Measurements from ENCODE around the gene KRTAP5-9.
"Not testable (repeated sequence)": the region's sequence is repeated elsewhere in the genome, so short reads cannot be mapped to it uniquely, and the experiment has no call there.

The KRTAP5-9 gene

DNA sequence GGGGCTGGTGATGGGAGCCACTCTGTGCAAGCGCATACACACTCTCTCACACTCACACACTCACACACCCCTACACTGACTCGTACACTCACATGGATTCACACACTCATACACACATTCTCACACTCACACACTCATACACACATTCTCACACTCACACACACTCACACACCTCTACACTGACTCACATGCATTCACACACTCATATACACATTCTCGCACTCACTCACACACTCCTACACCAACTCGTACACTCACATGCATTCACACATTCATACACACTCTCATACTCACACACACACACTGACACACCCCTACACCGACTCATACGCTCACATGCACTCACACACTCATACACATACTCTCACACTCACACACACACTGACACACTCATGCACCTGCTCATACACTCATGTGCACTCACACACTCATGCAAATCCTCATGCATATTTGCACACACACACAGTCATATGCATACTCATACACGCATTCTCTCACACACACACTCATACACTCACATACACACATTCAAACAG lies 29.3 kb downstream of the KRTAP5-9 start:
- Mint-ChIP-seq H3K4me3 (no peak overlapping the region), H3K27me3 (peaks cover 24% of the 10 kb centered on the region), H3K4me1 (ENCODE audit: low read depth) (no peaks in the 10 kb centered on the region), H3K27ac (no peak overlapping the region), H3K36me3 (ENCODE audit: low read depth) (no peaks in the 10 kb centered on the region), H3K9me3 (no peaks in the 10 kb centered on the region)
- intact Hi-C loops (cut with micrococcal nuclease): no loop called here

DNA sequence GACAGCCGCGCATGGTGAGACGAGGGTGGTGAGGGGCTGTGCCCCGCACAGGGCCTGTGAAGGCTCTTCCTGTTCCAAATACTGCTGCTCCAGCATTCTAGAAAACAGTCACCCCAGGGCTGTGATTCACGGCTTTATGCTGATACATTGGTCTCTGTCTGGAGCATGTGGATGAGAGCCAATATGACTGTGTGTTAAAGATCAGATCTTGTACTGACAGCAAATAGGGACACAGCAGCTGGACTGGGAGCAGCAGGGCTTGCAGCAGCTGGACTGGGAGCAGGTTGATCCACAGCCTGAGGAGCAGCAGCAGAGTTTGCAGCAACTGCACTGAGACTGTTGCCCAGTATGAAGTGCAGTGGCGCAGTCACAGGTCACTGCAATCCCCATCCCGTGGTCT lies 31.3 kb downstream of the KRTAP5-9 start:
- H3K27me3 Mint-ChIP-seq: peaks cover 23% of the 10 kb centered on the region
- H3K36me3 Mint-ChIP-seq (ENCODE audit: low read depth); H3K9me3 Mint-ChIP-seq; H3K27ac Mint-ChIP-seq; H3K4me3 Mint-ChIP-seq; intact Hi-C loops (cut with micrococcal nuclease); H3K4me1 Mint-ChIP-seq (ENCODE audit: low read depth): not testable (repeated sequence)

DNA sequence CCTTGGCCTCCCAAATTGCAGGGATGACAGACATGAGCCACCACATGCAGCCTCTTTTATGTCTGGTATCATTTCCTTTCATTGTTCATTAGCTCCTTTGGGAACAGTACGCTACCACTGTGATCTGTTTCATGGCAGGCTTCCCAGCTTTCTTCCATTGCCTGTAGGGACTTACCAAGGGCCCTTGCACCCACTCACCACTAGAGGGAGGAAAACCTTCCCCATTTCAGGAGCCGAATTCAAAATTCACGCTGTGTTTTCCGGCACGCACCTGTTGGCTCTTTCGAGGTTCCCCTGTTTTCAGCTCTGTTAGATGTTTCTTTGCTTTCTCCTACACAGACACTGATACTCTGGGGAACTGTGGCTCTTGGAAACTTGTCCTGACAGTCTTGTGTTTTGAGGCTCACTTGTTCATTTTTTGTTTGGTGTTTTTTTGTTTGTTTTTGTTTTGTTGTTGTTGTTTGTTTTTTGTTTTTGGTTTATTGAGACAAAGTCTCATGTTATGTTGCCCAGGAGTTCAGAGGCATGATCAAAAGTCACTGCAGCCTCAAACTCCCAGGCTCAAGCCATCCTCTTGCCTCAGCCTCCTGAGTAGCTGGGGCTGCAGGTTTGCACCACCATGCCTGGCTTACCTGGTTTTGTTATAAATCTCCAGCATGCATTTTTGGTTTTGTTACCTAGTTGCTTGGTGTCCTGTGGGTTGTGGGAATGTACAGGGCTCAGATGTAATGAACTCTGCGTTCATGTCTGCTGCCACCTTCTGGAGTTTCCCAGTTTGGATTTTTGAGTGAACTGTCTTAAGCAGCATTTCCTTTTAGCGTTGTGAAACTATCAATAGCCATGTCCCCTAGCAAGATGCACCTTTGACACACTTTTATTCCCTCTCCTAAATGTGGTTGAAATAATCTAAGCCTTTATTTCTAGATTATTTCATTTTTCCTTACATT lies 32.1 kb downstream of the KRTAP5-9 start:
- Mint-ChIP-seq H3K27ac (no peak overlapping the region), H3K4me3 (no peak overlapping the region), H3K27me3 (peaks cover 23% of the 10 kb centered on the region), H3K36me3 (ENCODE audit: low read depth) (no peaks in the 10 kb centered on the region), H3K4me1 (ENCODE audit: low read depth) (peaks cover 5% of the 10 kb centered on the region), H3K9me3 (no peaks in the 10 kb centered on the region)
- intact Hi-C loops (cut with micrococcal nuclease): no loop called here

DNA sequence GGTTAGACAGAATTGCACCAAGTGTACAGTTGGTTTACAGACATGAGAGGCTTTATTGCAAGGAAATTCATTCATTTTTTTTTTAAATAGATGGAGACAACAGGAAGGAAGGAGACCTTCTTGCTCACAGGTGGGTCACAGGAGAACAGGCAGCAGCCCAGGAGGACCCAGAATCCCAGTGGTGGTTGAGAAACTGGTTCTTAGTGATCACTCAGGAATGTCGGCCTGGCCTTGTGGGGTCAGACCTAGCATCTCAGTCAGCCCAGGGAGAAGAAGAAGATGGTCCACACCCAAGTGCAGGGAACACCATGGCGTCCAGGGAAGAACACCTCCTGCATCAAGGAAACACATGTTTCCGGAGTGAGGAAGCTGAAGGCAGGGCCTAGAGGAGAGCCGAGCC lies 33.6 kb downstream of the KRTAP5-9 start:
- H3K4me3 Mint-ChIP-seq: no peak overlapping the region
- intact Hi-C loops (cut with micrococcal nuclease): no loop called here
- no peaks in the 10 kb centered on the region for H3K36me3 Mint-ChIP-seq (ENCODE audit: low read depth)
- peaks cover 5% of the 10 kb centered on the region for H3K4me1 Mint-ChIP-seq (ENCODE audit: low read depth)
- peaks cover 25% of the 10 kb centered on the region for H3K27me3 Mint-ChIP-seq
- no peaks in the 10 kb centered on the region for H3K9me3 Mint-ChIP-seq
- no peak overlapping the region for H3K27ac Mint-ChIP-seq

DNA sequence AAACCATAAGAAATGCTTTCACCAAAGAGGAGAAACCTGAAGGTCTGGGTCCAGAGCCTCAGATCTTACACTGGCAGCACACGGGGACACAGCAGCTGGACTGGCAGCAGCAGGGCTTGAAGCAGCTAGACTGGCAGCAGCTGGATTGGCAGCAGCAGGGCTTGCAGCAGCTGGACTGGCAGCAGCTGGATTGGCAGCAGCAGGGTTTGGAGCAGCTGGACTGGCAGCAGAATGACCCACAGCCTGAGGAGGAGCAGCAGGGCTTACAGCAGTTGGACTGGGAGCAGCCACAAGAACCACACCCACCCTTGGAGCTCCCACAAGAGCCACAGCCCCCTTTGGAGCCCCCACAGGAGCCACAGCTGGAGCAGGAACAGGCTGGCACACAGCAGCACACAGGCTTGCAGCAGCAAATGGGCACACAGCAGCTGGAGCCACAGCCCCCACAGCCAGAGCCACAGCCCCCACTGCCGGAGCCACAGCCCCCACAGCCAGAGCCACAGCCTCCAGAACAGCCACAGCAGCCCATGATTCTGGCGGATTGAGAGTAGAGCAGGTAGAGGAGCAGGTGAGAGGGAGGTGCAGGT lies 34.2 kb downstream of the KRTAP5-9 start, which contains the start of gene KRTAP5-11:
TSS of gene KRTAP5-11 (minus strand) at position 567 of the 587 bp plus-strand sequence. CDS start at position 529, 38 bp downstream.
- peaks cover 5% of the 10 kb centered on the region for H3K4me1 Mint-ChIP-seq (ENCODE audit: low read depth)
- no peaks in the 10 kb centered on the region for H3K36me3 Mint-ChIP-seq (ENCODE audit: low read depth)
- peaks cover 25% of the 10 kb centered on the region for H3K27me3 Mint-ChIP-seq
- H3K9me3 Mint-ChIP-seq: no peaks in the 10 kb centered on the region
- intact Hi-C loops (cut with micrococcal nuclease): no loop called here
- H3K27ac Mint-ChIP-seq: no peak within 1 kb of the TSS
- no peak within 1 kb of the TSS for H3K4me3 Mint-ChIP-seq

DNA sequence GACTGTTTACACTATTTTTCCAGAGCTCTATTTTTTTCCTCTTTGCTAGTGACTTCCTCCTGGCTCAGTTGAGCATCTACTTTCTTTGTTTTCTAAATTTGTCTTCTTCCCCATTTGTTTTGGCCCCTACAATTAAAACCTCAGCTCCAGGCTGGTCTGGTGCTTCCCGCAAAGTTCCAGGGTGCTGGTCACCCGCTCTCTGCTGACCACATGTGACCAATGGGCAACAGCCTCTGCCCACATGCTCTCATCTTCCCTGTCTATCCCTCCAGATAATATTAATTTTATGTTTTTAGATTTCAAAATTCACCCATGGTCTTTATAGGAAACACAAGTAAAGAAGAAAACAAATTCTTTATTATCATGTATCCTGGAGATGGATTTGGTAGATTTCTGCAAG lies 34.7 kb downstream of the KRTAP5-9 start:
- H3K27me3 Mint-ChIP-seq: peaks cover 25% of the 10 kb centered on the region
- H3K27ac Mint-ChIP-seq; H3K4me1 Mint-ChIP-seq (ENCODE audit: low read depth); intact Hi-C loops (cut with micrococcal nuclease); H3K4me3 Mint-ChIP-seq; H3K36me3 Mint-ChIP-seq (ENCODE audit: low read depth); H3K9me3 Mint-ChIP-seq: not testable (repeated sequence)

DNA sequence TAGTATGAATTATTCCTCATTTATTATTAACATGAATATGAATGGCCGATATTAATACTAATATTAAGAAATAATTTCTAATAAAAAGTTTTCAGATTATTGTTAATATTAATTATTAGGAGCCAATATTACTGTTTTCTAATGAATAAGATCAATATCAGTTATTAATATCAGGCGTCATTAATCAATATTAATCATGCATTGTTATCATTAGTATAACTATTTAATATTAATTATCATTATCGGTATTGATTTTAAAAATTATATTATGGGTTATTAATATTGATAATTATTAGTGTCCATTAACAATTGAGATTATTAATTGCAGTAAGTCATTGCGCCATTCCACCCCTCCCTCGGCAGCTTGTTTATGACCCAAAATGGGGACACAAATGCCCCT lies 37.5 kb downstream of the KRTAP5-9 start:
- H3K27ac Mint-ChIP-seq; H3K4me1 Mint-ChIP-seq (ENCODE audit: low read depth); H3K9me3 Mint-ChIP-seq; intact Hi-C loops (cut with micrococcal nuclease); H3K4me3 Mint-ChIP-seq; H3K36me3 Mint-ChIP-seq (ENCODE audit: low read depth): not testable (repeated sequence)
- peaks cover 21% of the 10 kb centered on the region for H3K27me3 Mint-ChIP-seq

DNA sequence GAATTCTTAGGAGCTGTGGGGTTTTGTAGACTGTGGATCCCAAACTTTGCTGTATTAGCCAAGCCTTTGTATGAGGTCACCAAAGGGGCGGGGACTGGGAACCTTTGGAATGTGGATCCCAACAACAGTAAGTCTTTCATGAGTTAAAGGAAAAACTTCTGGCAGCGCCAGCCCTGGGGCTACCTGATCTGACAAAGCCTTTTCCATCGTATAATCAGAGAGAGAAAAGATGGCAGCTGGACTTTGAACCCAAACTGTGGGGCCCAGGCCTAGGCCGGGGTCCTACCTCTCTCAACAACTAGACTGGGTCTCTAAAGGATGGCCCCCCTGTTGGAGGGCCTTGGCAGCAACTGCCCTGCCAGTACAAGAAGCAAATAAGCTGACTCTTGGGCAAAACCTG lies 40.1 kb downstream of the KRTAP5-9 start:
- H3K27ac Mint-ChIP-seq; H3K4me1 Mint-ChIP-seq (ENCODE audit: low read depth); H3K4me3 Mint-ChIP-seq; H3K36me3 Mint-ChIP-seq (ENCODE audit: low read depth); intact Hi-C loops (cut with micrococcal nuclease); H3K9me3 Mint-ChIP-seq; H3K27me3 Mint-ChIP-seq: not testable (repeated sequence)

DNA sequence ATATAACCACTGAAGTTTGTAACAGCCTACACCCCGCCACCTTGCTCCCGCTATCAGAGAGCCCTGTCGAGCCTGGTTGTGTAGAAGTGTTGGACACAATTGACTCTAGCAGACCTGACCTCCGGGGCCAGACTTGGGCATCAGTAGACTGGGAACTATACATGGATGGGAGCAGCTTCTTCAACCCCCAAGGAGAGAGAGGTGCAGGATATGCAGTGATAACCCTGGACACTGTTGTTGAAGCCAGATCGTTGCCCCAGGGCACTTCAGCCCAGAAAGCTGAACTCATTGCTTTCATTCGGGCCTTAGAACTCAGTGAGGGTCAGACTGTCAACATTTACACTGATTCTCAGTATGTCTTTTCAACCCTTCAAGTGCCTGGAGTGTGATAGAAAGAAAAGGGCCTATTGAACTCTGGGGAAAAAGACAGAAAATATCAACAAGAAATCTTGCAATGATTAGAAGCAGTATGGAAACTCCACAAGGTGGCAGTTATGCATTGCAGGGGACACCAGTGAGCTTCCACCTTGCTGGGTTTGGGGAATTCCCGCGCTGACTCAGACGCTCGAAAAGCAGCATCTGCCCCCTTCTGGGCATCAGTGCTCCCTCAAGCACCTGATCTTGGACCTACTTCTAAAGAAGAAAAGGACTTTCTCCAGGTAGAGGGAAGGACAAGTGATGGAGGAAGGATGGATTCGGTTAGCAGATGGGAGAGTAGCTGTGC lies 40.8 kb downstream of the KRTAP5-9 start:
- intact Hi-C loops (cut with micrococcal nuclease); H3K36me3 Mint-ChIP-seq (ENCODE audit: low read depth); H3K4me3 Mint-ChIP-seq; H3K9me3 Mint-ChIP-seq; H3K27me3 Mint-ChIP-seq; H3K27ac Mint-ChIP-seq; H3K4me1 Mint-ChIP-seq (ENCODE audit: low read depth): not testable (repeated sequence)

DNA sequence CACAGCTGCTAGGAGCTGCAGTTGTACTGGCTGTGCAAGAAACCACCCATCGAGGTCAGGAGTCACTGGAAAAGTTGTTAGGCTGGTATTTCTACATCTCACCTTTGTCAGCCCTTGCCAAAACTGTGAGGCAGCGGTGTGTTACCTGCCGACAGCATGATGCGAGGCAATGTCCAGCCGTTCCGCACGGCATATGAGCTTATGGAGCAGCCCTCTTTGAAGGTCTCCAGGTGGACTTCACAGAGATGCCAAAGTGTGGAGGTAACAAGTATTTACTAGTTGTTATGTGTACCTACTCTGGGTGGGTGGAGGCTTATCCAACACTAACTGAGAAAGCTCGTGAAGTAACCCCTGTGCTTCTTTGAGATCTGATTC lies 41.3 kb downstream of the KRTAP5-9 start:
- H3K27ac Mint-ChIP-seq; H3K4me3 Mint-ChIP-seq; H3K9me3 Mint-ChIP-seq; H3K4me1 Mint-ChIP-seq (ENCODE audit: low read depth); intact Hi-C loops (cut with micrococcal nuclease); H3K27me3 Mint-ChIP-seq; H3K36me3 Mint-ChIP-seq (ENCODE audit: low read depth): not testable (repeated sequence)
